CD4-positive, alpha-beta T cell treated with Interleukin-15 for 1 hour (primary cell): Measurements from ENCODE around the gene THSD7A.

Source experiments
- DNase-seq: peaks from one replicate; pipeline ENCODE4 v3.0.0-alpha.2; 2020

The THSD7A gene

GRCh38 chr7:11831736-11832495 lies at the start of gene THSD7A:
THSD7A (minus strand) TSS chr7:11832198; CDS start chr7:11831946, 252 bp downstream.
- DNase-seq: no peak

- no peak for DNase-seq
Observed at GRCh38 chr7:11881680-11882079, 49.7 kb upstream of the THSD7A start.

GRCh38 chr7:11875635-11876034 lies 43.6 kb upstream of the THSD7A start:
- no peak for DNase-seq

GRCh38 chr7:11865671-11866070 lies 33.7 kb upstream of the THSD7A start:
- no peak for DNase-seq

GRCh38 chr7:11858622-11859302 lies 26.8 kb upstream of the THSD7A start:
- no peak for DNase-seq

GRCh38 chr7:11858026-11858425 lies 26.0 kb upstream of the THSD7A start:
- DNase-seq: no peak

- DNase-seq: no peak
Observed at GRCh38 chr7:11848251-11848650, 16.3 kb upstream of the THSD7A start.

- DNase-seq: no peak
Observed at GRCh38 chr7:11847336-11847735, 15.3 kb upstream of the THSD7A start.

GRCh38 chr7:11846361-11846955 lies 14.5 kb upstream of the THSD7A start:
- DNase-seq: no peak

- DNase-seq: no peak
Observed at GRCh38 chr7:11843113-11843765, 11.2 kb upstream of the THSD7A start.

GRCh38 chr7:11841657-11842056 lies 9.7 kb upstream of the THSD7A start:
- DNase-seq: no peak

- DNase-seq: no peak
Observed at GRCh38 chr7:11835260-11835659, 3.3 kb upstream of the THSD7A start.

GRCh38 chr7:11833431-11833830 lies 1.4 kb upstream of the THSD7A start:
- no peak for DNase-seq

GRCh38 chr7:11831156-11831735 lies 752 bp downstream of the THSD7A start:
- no peak for DNase-seq

- DNase-seq: no peak
Observed at GRCh38 chr7:11830582-11831155, 1.3 kb downstream of the THSD7A start.

GRCh38 chr7:11829954-11830353 lies 2.0 kb downstream of the THSD7A start:
- DNase-seq: no peak

- no peak for DNase-seq
Observed at GRCh38 chr7:11819947-11820346, 12.1 kb downstream of the THSD7A start.

GRCh38 chr7:11819271-11819670 lies 12.7 kb downstream of the THSD7A start:
- DNase-seq: no peak

GRCh38 chr7:11818281-11818680 lies 13.7 kb downstream of the THSD7A start:
- DNase-seq: no peak

GRCh38 chr7:11817111-11817740 lies 14.8 kb downstream of the THSD7A start:
- no peak for DNase-seq

GRCh38 chr7:11811709-11812108 lies 20.3 kb downstream of the THSD7A start:
- no peak for DNase-seq

GRCh38 chr7:11810043-11810625 lies 21.9 kb downstream of the THSD7A start:
- no peak for DNase-seq
